HEK293 (cell line): ENCODE results near the gene HSD17B3.

Experiments
- CTCF ChIP-seq: fragments of 450-650 bp; formaldehyde crosslinking; IDR thresholded peaks from 2 replicates; pipeline ENCODE4 v1.5.1; 2016; ENCODE audit warnings: missing biosample characterization, missing genetic modification characterization
- KLF7 ChIP-seq: fragments of 450-650 bp; formaldehyde crosslinking; IDR thresholded peaks from 2 replicates; pipeline ENCODE4 v1.5.1; 2016; ENCODE audit warnings: missing biosample characterization, missing genetic modification characterization, borderline replicate concordance
- KLF8 ChIP-seq: fragments of 450-650 bp; formaldehyde crosslinking; IDR thresholded peaks from 2 replicates; pipeline ENCODE4 v1.5.1; 2016; ENCODE audit warnings: missing biosample characterization, missing genetic modification characterization
- OSR2 ChIP-seq: fragments of 450-650 bp; formaldehyde crosslinking; IDR thresholded peaks from 2 replicates; pipeline ENCODE4 v1.5.1; 2016; ENCODE audit warnings: missing biosample characterization, missing genetic modification characterization
- OVOL3 ChIP-seq: fragments of 450-650 bp; formaldehyde crosslinking; IDR thresholded peaks from 2 replicates; pipeline ENCODE4 v1.5.1; 2016; ENCODE audit warnings: missing biosample characterization, missing genetic modification characterization
- PRDM1 ChIP-seq: fragments of 450-650 bp; formaldehyde crosslinking; IDR thresholded peaks from 2 replicates; pipeline ENCODE4; 2016; ENCODE audit warnings: missing biosample characterization, missing genetic modification characterization
- PRDM10 ChIP-seq: fragments of 450-650 bp; formaldehyde crosslinking; IDR thresholded peaks from 2 replicates; pipeline ENCODE4 v1.5.1; 2016; ENCODE audit warnings: missing biosample characterization, missing genetic modification characterization
- ZBTB20 ChIP-seq: fragments of 450-650 bp; formaldehyde crosslinking; IDR thresholded peaks from 2 replicates; pipeline ENCODE4 v1.5.1; 2016; ENCODE audit warnings: missing biosample characterization, missing genetic modification characterization
- ZBTB26 ChIP-seq: fragments of 450-650 bp; formaldehyde crosslinking; optimal IDR thresholded peaks from 2 replicates; pipeline ENCODE3; 2016; ENCODE audit warnings: missing biosample characterization, mild to moderate bottlenecking, missing genetic modification characterization
- ZEB2 ChIP-seq: fragments of 450-650 bp; formaldehyde crosslinking; IDR thresholded peaks from 2 replicates; pipeline ENCODE4 v1.5.1; 2016; ENCODE audit warnings: missing biosample characterization, missing genetic modification characterization
- ZFP69B ChIP-seq: fragments of 450-650 bp; formaldehyde crosslinking; IDR thresholded peaks from 2 replicates; pipeline ENCODE4 v1.5.1; 2016; ENCODE audit warnings: missing biosample characterization, missing genetic modification characterization
- ZIC2 ChIP-seq: fragments of 450-650 bp; formaldehyde crosslinking; IDR thresholded peaks from 2 replicates; pipeline ENCODE4 v1.5.1; 2016; ENCODE audit warnings: missing biosample characterization, missing genetic modification characterization
- ZNF175 ChIP-seq: fragments of 450-650 bp; formaldehyde crosslinking; IDR thresholded peaks from 2 replicates; pipeline ENCODE4 v1.5.1; 2016; ENCODE audit warnings: missing biosample characterization, missing genetic modification characterization
- ZNF223 ChIP-seq: fragments of 450-650 bp; formaldehyde crosslinking; IDR thresholded peaks from 2 replicates; pipeline ENCODE4 v1.5.1; 2016; ENCODE audit warnings: missing biosample characterization, missing genetic modification characterization
- ZNF324 ChIP-seq: fragments of 450-650 bp; formaldehyde crosslinking; IDR thresholded peaks from 2 replicates; pipeline ENCODE4 v1.5.1; 2016; ENCODE audit warnings: missing biosample characterization, missing genetic modification characterization
- ZNF362 ChIP-seq: fragments of 450-650 bp; formaldehyde crosslinking; IDR thresholded peaks from 2 replicates; pipeline ENCODE4 v1.5.1; 2016; ENCODE audit warnings: missing biosample characterization, missing genetic modification characterization
- ZNF560 ChIP-seq: fragments of 450-650 bp; formaldehyde crosslinking; IDR thresholded peaks from 2 replicates; pipeline ENCODE4 v1.5.1; 2017; ENCODE audit warnings: missing biosample characterization, missing genetic modification characterization, borderline replicate concordance
- ZNF654 ChIP-seq: fragments of 450-650 bp; formaldehyde crosslinking; IDR thresholded peaks from 2 replicates; pipeline ENCODE4 v1.5.1; 2016; ENCODE audit warnings: low read depth, missing biosample characterization, missing genetic modification characterization
- ZNF660 ChIP-seq: fragments of 450-650 bp; IDR thresholded peaks from 2 replicates; pipeline ENCODE4 v1.5.1; 2018; ENCODE audit warnings: missing biosample characterization, mild to moderate bottlenecking, missing genetic modification characterization
- ZNF692 ChIP-seq: fragments of 450-650 bp; formaldehyde crosslinking; IDR thresholded peaks from 2 replicates; pipeline ENCODE4 v1.5.1; 2016; ENCODE audit warnings: missing biosample characterization, missing genetic modification characterization
- ZNF837 ChIP-seq: fragments of 450-650 bp; formaldehyde crosslinking; IDR thresholded peaks from 2 replicates; pipeline ENCODE4 v1.5.1; 2016; ENCODE audit warnings: missing biosample characterization, missing genetic modification characterization
- ZNF843 ChIP-seq: fragments of 450-650 bp; formaldehyde crosslinking; IDR thresholded peaks from 2 replicates; pipeline ENCODE4 v1.5.1; 2016; ENCODE audit warnings: missing biosample characterization, missing genetic modification characterization
- ZSCAN5A ChIP-seq: fragments of 450-650 bp; formaldehyde crosslinking; IDR thresholded peaks from 2 replicates; pipeline ENCODE4 v1.5.1; 2016; ENCODE audit warnings: missing biosample characterization, missing genetic modification characterization
- ZXDB ChIP-seq: fragments of 450-650 bp; formaldehyde crosslinking; IDR thresholded peaks from 2 replicates; pipeline ENCODE4 v1.5.1; 2016; ENCODE audit warnings: missing biosample characterization, missing genetic modification characterization

The HSD17B3 gene

GRCh38 chr9:96217754-96218693, 84.0 kb downstream of the HSD17B3 start (continued):
- TF ChIP-seq CTCF (tag by site-specific recombination) = peak; percentile 74
- no peak for TF ChIP-seq OVOL3 (tag by site-specific recombination)
- TF ChIP-seq ZEB2 (tag by site-specific recombination) = 0 out of 2 replicates have a peak, but pooled peaks have one; percentile 43
- TF ChIP-seq ZSCAN5A (tag by site-specific recombination) = no peak
- TF ChIP-seq ZNF175 (tag by site-specific recombination) = no peak
- peak; percentile 96 for TF ChIP-seq ZFP69B (tag by site-specific recombination)
- TF ChIP-seq ZNF843 (tag by site-specific recombination) = no peak
- no peak for TF ChIP-seq ZNF324 (tag by site-specific recombination)
- peak; percentile 74 for TF ChIP-seq ZNF362
- TF ChIP-seq ZNF560 (tag by site-specific recombination) = no peak
- peak; percentile 26; the same call in 1 of the 2 replicates for TF ChIP-seq PRDM1
- TF ChIP-seq ZNF223 = peak; percentile 94
- TF ChIP-seq KLF7 (tag by site-specific recombination) = no peak
- 0 out of 2 replicates have a peak, but pooled peaks have one; percentile 35 for TF ChIP-seq ZXDB
- TF ChIP-seq OSR2 (tag by site-specific recombination) = peak; percentile 51; the same call in 1 of the 2 replicates
- TF ChIP-seq ZNF692 (tag by site-specific recombination) = peak; percentile 97
- TF ChIP-seq PRDM10 (tag by site-specific recombination) = peak; percentile 71
- peak; percentile 50; the same call in 1 of the 2 replicates for TF ChIP-seq ZNF660
- TF ChIP-seq ZBTB26 (tag by site-specific recombination) = peak; percentile 40
- 0 out of 2 replicates have a peak, but pooled peaks have one; percentile 25 for TF ChIP-seq KLF8 (tag by site-specific recombination)
- no peak for TF ChIP-seq ZNF837 (tag by site-specific recombination)
- 0 out of 2 replicates have a peak, but pooled peaks have one; percentile 20 for TF ChIP-seq ZBTB20 (tag by site-specific recombination)
- TF ChIP-seq ZIC2 = peak; percentile 4; the same call in 1 of the 2 replicates
- TF ChIP-seq ZNF654 = peak; percentile 21; the same call in 1 of the 2 replicates
